A549 treated with AZD9567 at 1 μM for 4 hours (cell line): ENCODE measurements around the gene TEX13C. TPM values are rescaled to one million over a fixed set of nuclear protein-coding genes. Genes with fewer than 3 reads are reported as not detected.

ENCODE experiments used
- total RNA-seq: library from RNA; stranded (reverse); fragments of 200-300 nt; extraction: Qiagen RNA extraction; gene quantifications from 5 replicates; pipeline ENCODE4 v1.2.3, GENCODE V29; 2022; ENCODE audit not compliant: insufficient read depth

TEX13C gene
- total RNA-seq, result not detected in 5 replicates

DNA sequence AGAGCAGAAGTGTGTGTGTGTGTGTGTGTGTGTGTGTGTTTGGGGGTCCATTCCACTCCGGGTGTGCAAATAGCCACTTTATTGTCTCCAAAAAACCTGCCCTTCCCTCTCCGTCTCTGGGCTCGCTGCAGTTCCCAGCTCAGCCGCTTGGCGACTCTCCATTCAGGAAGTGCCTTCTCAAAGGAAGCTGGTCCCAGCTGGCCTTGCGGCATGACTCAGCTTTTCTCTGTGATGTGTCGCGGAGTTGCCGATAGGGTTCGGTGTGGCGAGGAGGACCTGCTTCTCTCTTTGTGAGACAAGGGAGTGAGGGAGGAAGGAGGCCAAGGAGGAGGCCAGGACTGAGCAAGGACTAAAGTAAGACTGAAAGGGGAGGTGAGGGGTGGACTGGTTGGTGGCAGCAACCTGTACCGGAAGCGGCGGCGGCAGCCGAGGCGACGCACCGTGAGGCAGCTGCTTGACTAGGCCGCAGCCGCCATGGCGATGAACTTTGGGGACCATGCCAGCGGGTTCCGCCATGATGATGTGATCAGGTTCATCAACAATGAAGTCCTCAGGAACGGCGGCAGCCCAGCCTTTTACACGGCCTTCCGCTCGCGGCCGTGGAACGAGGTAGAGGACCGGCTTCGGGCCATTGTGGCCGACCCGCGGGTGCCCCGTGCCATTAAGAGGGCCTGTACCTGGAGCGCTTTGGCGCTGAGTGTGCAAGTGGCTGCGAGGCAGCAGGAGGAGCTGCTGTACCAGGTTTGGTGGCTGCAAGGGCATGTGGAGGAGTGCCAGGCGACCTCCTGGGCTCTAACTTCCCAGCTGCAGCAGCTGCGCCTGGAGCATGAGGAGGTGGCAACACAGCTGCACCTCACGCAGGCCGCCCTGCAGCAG is at the start of gene TEX13C:
TEX13C (plus strand) TSS at position 226 of the 876 bp plus-strand sequence; CDS start at position 475, 249 bp downstream.

